CD4-positive, alpha-beta T cell treated with Interleukin-15 for 4 hours (primary cell): Measurements from ENCODE around the gene ZNF629.

ENCODE experiments used
- DNase-seq: peaks from one replicate; pipeline ENCODE4 v3.0.0-alpha.2; 2020; ENCODE audit warnings: low spot score

ZNF629 gene

DNA sequence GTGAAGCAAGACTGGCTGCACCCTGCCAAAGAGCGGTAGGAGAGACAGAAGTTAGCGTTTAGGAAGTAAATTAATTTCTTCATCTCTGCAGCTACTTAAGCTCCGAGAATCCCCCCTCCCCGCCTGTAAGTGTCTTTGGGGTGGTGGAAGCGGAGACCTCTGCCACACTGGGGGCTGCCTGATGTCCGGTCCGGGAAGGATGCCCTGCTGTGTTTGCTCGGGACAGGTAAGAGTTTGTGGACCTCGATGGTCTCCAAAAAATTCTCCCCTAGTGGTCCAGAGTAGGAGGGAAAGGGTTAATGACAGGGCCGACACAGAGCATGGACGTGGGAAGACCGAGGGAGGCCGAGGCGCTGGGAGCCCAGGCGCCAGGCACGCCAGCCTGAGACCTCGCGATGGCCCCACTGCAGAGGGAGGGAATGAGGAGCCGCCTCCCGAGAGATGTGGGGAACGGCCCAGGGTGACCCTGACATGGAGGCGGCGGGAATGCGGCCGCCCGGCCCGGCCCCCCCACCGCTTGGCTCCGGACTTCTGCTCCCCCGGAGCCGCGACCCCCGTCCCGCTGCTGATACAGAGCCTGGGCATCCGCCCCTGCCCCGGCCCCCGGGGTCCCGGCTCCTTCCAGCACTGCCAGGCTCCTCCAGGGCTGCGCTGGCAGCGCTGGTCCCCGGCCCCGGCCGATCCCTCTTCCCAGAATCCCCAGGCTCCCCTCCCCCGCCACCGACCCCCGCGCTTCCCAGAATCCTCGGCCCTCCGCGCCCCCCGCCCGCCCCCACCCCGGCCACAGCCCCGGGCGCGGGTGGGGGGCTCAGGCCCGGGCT, 680 bp downstream of the ZNF629 start:
- no peak for DNase-seq

DNA sequence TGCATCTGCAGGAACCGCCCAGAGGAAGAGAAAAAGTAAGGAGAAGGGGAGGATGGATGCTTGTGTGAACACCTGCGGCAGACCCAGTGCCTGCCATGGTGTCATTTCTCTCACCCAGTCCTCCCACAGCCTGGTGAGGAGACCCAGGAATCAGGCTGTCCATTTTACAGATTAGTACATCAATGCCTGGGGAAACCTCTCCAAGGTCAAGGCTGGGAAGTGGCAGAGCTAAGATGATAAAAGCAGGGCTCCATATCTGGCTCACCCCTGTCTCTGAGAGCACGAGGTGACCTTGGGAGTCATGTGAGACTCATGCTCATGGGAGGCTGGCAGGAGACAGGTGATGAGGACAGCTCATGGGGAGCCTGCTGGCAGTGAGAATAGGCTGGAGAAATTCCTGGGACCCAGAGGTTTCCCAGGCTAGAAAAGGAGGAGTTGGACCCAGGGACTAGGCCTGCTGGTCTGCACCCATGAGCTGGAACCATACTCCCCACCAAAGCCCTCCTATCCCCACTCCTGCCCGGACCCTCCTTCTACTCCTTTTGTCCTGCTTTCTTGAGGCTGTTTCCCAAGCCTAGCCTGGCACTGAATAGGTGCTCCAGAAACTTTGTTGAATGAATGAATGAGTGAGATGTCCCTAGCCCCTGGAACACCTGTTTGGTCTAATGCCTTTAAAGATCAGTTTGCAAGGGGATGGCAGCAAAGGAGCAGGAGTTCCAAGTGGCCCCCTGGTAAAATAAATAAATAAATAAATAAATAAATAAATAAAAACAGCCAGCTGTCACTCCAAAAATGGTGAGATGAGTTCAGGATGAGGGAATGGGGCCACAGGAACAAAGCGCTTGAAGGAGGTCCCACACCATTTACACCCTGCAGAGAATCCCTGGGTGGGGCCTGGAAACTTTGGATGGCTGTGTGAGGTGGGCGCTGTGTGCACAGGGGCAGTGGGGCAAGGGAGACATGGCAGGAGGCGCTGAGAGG, 1.6 kb downstream of the ZNF629 start:
- DNase-seq = no peak

- no peak for DNase-seq
Measured at GRCh38 chr16:30784215-30784614, 2.8 kb downstream of the ZNF629 start.

GRCh38 chr16:30783280-30784109, 3.5 kb downstream of the ZNF629 start:
- DNase-seq = no peak

GRCh38 chr16:30782486-30783279, 4.3 kb downstream of the ZNF629 start:
- DNase-seq = no peak

GRCh38 chr16:30780549-30780948, 6.5 kb downstream of the ZNF629 start:
- DNase-seq = no peak

- no peak for DNase-seq
Measured at GRCh38 chr16:30780021-30780420, 7.0 kb downstream of the ZNF629 start.

DNA sequence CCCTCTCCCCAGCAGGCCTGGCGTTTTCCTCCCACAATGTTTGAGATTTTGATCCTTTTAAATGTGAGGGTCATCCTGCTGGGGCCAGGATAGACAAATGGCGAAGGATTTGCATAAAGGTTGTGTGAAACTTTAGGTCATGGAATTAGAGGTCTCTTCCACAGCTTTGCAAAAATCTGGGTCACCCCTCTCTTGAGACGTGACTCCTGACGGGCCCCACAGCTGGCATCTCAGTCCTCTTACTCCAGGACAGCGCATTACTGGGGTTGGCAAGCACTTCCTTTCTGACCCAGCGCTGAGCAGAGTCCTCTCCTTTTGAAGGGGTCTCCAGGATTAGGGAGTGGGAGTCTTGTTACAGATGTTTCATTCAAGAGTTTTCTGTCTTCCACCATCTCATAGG, 7.4 kb downstream of the ZNF629 start:
- DNase-seq = no peak

DNA sequence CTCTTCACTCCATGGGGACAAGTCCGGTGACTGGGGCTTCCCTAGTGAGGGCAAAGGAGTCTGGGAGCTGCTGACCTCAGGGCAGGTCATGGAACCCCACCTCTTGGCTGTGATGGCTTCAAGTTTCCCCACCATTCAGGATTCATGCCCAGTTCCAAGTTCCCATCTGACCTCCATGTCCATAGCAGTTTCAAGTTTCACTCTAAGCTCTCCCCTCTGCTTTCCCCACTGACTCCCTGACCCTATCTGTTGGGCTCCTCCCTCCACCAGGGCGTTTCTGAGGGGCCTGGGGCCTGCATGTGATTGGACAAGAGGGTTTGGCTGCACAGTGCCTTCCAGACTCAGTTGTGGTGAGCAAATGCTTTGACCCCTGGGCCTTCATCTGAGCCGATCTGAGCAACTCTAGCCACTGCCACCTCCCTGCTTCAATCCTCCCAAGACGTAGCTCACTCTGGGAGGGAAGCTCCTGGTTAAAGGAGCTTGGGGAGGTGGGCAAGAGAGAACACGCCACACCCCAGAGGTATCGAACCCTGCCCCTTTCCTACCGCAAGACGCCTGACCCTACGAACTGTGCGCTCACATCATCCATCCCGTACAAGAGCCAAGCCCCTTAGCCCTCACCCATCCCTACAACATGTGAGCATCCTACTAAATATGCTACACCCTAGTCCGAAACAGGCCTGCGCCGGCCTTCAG, 8.3 kb downstream of the ZNF629 start:
- no peak for DNase-seq

DNA sequence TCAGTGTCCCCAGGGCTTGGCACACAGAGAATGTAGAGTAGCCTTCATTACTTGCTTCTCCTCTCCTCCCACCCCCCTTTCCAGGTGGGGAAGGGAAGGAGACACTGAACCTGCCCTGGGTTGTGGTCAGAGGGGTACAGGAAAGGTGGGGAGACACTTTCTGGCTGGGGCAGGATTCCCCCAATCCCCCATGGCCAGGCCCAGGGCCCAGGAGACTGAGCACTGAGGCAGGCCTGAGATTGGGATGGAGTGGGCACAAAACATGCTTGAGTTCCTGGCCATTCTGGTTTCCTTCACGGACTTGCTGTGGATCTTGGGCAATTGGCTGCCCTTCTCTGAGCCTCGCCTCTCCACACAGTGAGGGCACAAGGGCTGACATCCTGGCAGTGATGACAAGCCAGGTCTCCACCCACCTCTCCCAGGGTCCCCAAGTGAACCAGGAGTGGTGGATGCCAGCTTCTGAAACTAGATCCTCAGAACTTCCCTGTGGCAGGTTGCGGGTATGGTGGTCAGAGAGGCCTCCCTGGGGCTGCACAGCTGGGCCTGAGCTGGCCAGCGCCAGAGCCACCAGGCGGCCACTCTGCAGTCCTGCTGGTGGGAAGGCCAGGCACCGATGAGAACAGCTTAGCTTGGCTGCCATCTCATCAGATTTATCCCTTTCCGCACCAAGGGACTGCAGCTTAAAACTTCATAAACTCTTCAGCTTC, 9.3 kb downstream of the ZNF629 start:
- DNase-seq = no peak

GRCh38 chr16:30775392-30776188, 11.4 kb downstream of the ZNF629 start:
- DNase-seq = peak; percentile 43

DNA sequence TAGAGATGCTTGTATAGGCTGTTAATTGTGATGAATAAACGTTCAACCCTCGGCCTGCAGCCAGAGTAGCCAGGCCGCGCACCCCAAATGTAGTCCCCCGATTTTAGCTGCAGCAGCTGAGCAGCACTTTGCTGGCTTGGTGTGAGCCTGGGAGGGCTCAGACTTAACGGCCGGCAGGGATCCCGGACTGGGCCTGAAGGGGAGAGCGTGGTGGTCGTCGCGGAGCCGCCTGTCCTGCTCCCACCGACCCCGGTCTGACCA, 11.9 kb downstream of the ZNF629 start:
- no peak for DNase-seq

DNA sequence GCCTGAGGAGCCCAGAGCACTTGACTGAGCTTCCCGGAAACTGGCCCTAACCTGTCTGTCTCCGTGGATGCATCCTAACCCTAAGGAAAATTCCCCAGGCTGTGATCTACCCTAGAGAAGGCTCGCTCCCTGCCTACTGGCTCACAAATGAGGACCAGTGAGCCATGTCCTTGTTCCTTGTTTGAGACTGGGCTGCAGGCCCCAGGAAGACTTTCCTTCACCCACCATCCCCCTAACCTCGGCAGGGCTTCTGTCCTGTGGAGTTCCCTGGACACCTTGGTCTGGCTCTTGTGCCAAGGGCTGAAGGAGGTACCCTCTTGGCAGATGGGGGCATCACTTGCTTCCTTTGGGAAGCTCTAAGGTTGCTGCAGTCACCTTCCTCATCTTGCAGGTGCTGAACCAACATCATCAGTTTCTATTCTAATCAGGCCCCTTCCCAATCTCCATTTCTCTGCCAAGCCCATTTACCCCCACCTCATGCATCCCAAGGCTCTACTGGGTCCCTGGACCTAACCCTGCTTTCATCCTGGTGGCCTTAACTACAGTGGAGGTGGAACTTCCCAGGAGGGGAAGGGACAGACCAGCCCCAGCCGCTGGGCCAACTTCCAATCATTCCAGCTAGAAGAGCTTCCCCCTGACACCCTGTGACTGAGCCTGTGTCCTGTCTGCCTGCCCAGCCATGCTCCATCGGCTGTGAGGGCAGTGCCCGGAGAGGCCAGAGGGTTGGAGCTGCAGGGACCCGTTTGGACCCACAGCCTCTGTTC, 12.5 kb downstream of the ZNF629 start:
- DNase-seq = no peak

- no peak for DNase-seq
Measured at GRCh38 chr16:30773826-30774225, 13.2 kb downstream of the ZNF629 start.

- DNase-seq = no peak
Measured at GRCh38 chr16:30771726-30772125, 15.3 kb downstream of the ZNF629 start.

GRCh38 chr16:30769379-30770089, 17.5 kb downstream of the ZNF629 start:
- no peak for DNase-seq

- no peak for DNase-seq
Measured at GRCh38 chr16:30768583-30769181, 18.3 kb downstream of the ZNF629 start.
